ENCODE measurements around the gene ALOXE3. TPM values are rescaled to one million over a fixed set of nuclear protein-coding genes. Genes with fewer than 3 reads are reported as not detected.
A peak's percentile ranks its signal among the peaks of the same experiment; 100 is the strongest.
"Not testable (repeated sequence)": the region's sequence is repeated elsewhere in the genome, so short reads cannot be mapped to it uniquely, and the experiment has no call there.

ALOXE3 gene
- total RNA-seq, 2 donors from 2014 or later, result 0.20 TPM; not detected in 1

DNA sequence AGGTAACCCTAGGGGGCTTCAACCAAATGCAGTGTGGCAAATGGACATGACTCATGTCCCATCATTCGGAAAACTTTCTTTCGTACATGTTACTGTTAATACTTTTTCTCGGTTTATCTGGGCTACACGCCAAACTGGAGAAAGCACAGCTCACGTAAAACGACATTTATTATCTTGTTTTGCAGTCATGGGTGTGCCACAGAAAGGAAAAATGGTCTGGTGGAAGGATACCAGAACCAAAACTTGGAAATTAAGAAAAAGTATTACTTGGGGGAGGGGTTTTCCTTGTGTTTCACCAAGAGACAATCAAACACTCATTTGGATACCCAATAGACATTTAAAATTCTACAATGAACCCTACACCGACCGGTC is 55.9 kb downstream of the ALOXE3 start:
- H3K4me1 ChIP-seq, result peaks cover 0 to 20% of the 10 kb centered on the region in 2 donors
- no peaks in the 10 kb centered on the region for H3K9me3 ChIP-seq
- TF ChIP-seq, protein P1, sequence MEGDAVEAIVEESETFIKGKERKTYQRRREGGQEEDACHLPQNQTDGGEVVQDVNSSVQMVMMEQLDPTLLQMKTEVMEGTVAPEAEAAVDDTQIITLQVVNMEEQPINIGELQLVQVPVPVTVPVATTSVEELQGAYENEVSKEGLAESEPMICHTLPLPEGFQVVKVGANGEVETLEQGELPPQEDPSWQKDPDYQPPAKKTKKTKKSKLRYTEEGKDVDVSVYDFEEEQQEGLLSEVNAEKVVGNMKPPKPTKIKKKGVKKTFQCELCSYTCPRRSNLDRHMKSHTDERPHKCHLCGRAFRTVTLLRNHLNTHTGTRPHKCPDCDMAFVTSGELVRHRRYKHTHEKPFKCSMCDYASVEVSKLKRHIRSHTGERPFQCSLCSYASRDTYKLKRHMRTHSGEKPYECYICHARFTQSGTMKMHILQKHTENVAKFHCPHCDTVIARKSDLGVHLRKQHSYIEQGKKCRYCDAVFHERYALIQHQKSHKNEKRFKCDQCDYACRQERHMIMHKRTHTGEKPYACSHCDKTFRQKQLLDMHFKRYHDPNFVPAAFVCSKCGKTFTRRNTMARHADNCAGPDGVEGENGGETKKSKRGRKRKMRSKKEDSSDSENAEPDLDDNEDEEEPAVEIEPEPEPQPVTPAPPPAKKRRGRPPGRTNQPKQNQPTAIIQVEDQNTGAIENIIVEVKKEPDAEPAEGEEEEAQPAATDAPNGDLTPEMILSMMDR (IDR thresholded peaks at IDR 0.05), result no peak
- no peaks in the 10 kb centered on the region for H3K36me3 ChIP-seq
- no peak for DNase-seq (ENCODE audit: low spot score)
- peaks cover 20 to 24% of the 10 kb centered on the region in 2 donors for H3K27me3 ChIP-seq
- no peak overlapping the region for H3K27ac ChIP-seq
- H3K4me3 ChIP-seq, result no peak overlapping the region

DNA sequence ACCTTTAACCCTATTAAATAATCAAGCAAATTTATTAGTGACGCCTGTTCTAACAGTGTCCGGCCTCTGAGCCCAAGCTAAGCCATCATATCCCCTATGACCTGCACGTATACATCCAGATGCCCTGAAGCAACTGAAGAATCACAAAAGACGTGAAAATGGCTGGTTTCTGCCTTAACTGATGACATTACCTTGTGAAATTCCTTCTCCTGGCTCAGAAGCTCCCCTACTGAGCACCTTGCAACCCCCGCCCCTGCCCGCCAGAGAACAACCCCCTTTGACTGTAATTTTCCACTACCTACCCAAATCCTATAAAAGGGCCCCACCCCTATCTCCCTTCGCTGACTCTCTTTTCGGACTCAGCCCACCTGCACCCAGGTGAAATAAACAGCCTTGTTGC is 56.5 kb downstream of the ALOXE3 start:
- not testable (repeated sequence) for DNase-seq (ENCODE audit: low spot score)

GRCh38 chr17:8060274-8060673 is 58.0 kb downstream of the ALOXE3 start:
- H3K4me1 ChIP-seq, result peaks cover 0 to 24% of the 10 kb centered on the region in 2 donors
- TF ChIP-seq, protein P1 (IDR thresholded peaks at IDR 0.05), result peak; percentile 76 to 86
- no peak overlapping the region for H3K27ac ChIP-seq
- H3K36me3 ChIP-seq, result no peaks in the 10 kb centered on the region
- no peak overlapping the region for H3K4me3 ChIP-seq
- DNase-seq (ENCODE audit: low spot score), result peak; percentile 68
- H3K27me3 ChIP-seq, result peaks cover 20 to 24% of the 10 kb centered on the region in 2 donors
- no peaks in the 10 kb centered on the region for H3K9me3 ChIP-seq

More for the DNA sequence above, 56.5 kb downstream of the ALOXE3 start:
- not testable (repeated sequence) for H3K36me3 ChIP-seq, H3K9me3 ChIP-seq, H3K27ac ChIP-seq, H3K4me3 ChIP-seq
- Histone ChIP-seq H3K27me3 (peaks cover 20 to 24% of the 10 kb centered on the region in 2 donors), H3K4me1 (peaks cover 0 to 24% of the 10 kb centered on the region in 2 donors)

DNA sequence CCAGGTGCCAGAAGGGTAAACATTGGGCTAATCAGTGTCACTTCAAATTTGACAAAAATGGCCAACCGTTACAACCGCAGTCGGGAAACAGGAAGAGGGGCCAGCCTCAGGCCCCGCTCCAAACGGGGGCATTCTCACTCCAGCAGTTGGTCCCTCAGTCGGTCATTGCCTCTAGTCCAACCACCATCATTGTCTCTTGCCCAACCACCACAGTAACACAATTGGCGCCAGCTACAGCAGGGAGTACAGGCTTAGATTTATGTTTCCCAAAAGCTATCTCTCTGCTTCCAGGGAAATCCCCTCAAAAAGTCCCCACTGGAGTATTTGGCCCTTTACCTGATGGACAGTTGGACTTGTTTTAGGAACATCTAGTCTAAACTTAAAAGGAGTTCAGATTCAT is 59.2 kb downstream of the ALOXE3 start:
- H3K27ac ChIP-seq, result no peak overlapping the region
- peaks cover 18 to 24% of the 10 kb centered on the region in 2 donors for H3K27me3 ChIP-seq
- TF ChIP-seq, protein P1 (IDR thresholded peaks at IDR 0.05), result no peak
- no peak overlapping the region for H3K4me3 ChIP-seq
- no peak for DNase-seq (ENCODE audit: low spot score)
- H3K4me1 ChIP-seq, result peaks cover 0 to 24% of the 10 kb centered on the region in 2 donors
- no peaks in the 10 kb centered on the region for H3K9me3 ChIP-seq
- H3K36me3 ChIP-seq, result no peaks in the 10 kb centered on the region

GRCh38 chr17:8057691-8058114 is 60.6 kb downstream of the ALOXE3 start:
- Histone ChIP-seq H3K27ac (no peak overlapping the region), H3K36me3 (no peaks in the 10 kb centered on the region), H3K4me1 (peaks cover 0 to 16% of the 10 kb centered on the region in 2 donors), H3K4me3 (no peak overlapping the region), H3K9me3 (no peaks in the 10 kb centered on the region), H3K27me3 (peaks cover 8 to 15% of the 10 kb centered on the region in 2 donors)
- peak; percentile 64 for DNase-seq (ENCODE audit: low spot score)
- TF ChIP-seq, protein P1 (IDR thresholded peaks at IDR 0.05), result peak; percentile 48 to 88

GRCh38 chr17:8056976-8057625 is 61.2 kb downstream of the ALOXE3 start:
- TF ChIP-seq, protein P1 (IDR thresholded peaks at IDR 0.05), result no peak
- H3K27ac ChIP-seq, result no peak overlapping the region
- peaks cover 0 to 10% of the 10 kb centered on the region in 2 donors for H3K4me1 ChIP-seq
- no peak overlapping the region for H3K4me3 ChIP-seq
- DNase-seq (ENCODE audit: low spot score), result no peak
- H3K36me3 ChIP-seq, result no peaks in the 10 kb centered on the region
- H3K27me3 ChIP-seq, result peaks cover 8 to 9% of the 10 kb centered on the region in 2 donors
- no peaks in the 10 kb centered on the region for H3K9me3 ChIP-seq
